Transverse colon (tissue), 4 donors: ENCODE measurements around the gene TSR3. TPM values are rescaled to one million over a fixed set of nuclear protein-coding genes. Genes with fewer than 3 reads are reported as not detected.

Source experiments
- DNase-seq: peaks from one replicate; pipeline ENCODE4 v3.0.0-alpha.2; 2019
- H3K27ac ChIP-seq, 4 donors: fragments of 200-600 bp; sonication (generic); 2 replicates each; pipeline ENCODE4 v1.5.1; 2016 to 2018; ENCODE audit warnings: inconsistent platforms in 4 of 4
- H3K27me3 ChIP-seq: fragments of 200-600 bp; sonication (generic); 2 replicates; pipeline ENCODE4 v1.5.1; 2017; ENCODE audit warnings: inconsistent platforms
- H3K36me3 ChIP-seq, 4 donors: fragments of 200-600 bp; sonication (generic); 2 replicates each; pipeline ENCODE4 v1.5.1; 2017 to 2019; ENCODE audit warnings: inconsistent platforms in 4 of 4
- H3K4me1 ChIP-seq, 4 donors: fragments of 200-600 bp; sonication (generic); 2 replicates each; pipeline ENCODE4 v1.5.1; 2017 to 2020; ENCODE audit warnings: inconsistent platforms in 4 of 4
- H3K4me3 ChIP-seq, 4 donors: fragments of 200-600 bp; sonication (generic); 1 replicate in 1 of 4; 2 replicates in 3 of 4; pipeline versions ENCODE4 v1.5.1 to v1.6.1; 2017 to 2019; ENCODE audit warnings: inconsistent platforms in 4 of 4
- H3K9me3 ChIP-seq, 2 donors: fragments of 200-600 bp; sonication (generic); 2 replicates each; pipeline ENCODE4 v1.5.1; 2017 to 2019; ENCODE audit warnings: inconsistent platforms in 2 of 2
- EP300 ChIP-seq: sonication (generic); formaldehyde crosslinking; IDR thresholded peaks from one replicate; pipeline ENCODE4 v1.6.1; 2017; ENCODE audit warnings: antibody characterized with exemption, low read depth
- POLR2A ChIP-seq: fragments of 450-650 bp; IDR thresholded peaks from one replicate; pipeline ENCODE4 v1.6.1; 2016; ENCODE audit warnings: antibody characterized with exemption, mild to moderate bottlenecking, moderate library complexity
- POLR2AphosphoS5 ChIP-seq, 3 donors: sonication (generic); formaldehyde crosslinking; IDR thresholded peaks; one replicate each; pipeline ENCODE4 v1.6.1; 2016; ENCODE audit warnings: antibody characterized with exemption in 3 of 3
- WGBS, 2 donors: methylation state at CpG; one replicate each; pipeline ENCODE4 v1.1.5; 2018; ENCODE audit warnings: low coverage in 1 of 2; 5-methylcytosine and 5-hydroxymethylcytosine counted together
- in situ Hi-C, 4 donors: fragments of 200-750 bp; cut with MboI; loops; one replicate each; pipeline versions ENCODE4 v1.15.0 to v1.15.1; 2017; ENCODE audit warnings: low sequenced_read_pairs in 3 of 4, low pct_ligation_motif_present in 1 of 4, low pct_unique_long_range_greater_than_20kb in 1 of 4
- intact Hi-C: fragments of 100-400 bp; cut with DNase I; formaldehyde crosslinking; loops from one replicate; pipeline ENCODE4 v1.15.1; 2023; ENCODE audit warnings: low total_unique reads
- total RNA-seq, 4 donors: library from RNA; depleted of rRNA; stranded (reverse); fragments of >200 nt; gene quantifications; one replicate each; pipeline ENCODE4 v1.1.0, GENCODE V29; 2016
- TF ChIP-seq, protein P1 (sequence below), 5 experiments: fragments of 200-600 bp in 3 of 5; fragments of 450-650 bp in 2 of 5; sonication (generic) in 3 of 5; IDR thresholded peaks; 1 replicate in 2 of 5; 2 replicates in 3 of 5; pipeline ENCODE4 v1.5.1; 2016 to 2017; ENCODE audit warnings: antibody characterized with exemption in 5 of 5, inconsistent platforms in 3 of 5, mild to moderate bottlenecking in 2 of 5, moderate library complexity in 1 of 5

TSR3 gene
- total RNA-seq, 4 donors from 2014 or later = 56.4 to 135 (median 75.3) TPM

DNA sequence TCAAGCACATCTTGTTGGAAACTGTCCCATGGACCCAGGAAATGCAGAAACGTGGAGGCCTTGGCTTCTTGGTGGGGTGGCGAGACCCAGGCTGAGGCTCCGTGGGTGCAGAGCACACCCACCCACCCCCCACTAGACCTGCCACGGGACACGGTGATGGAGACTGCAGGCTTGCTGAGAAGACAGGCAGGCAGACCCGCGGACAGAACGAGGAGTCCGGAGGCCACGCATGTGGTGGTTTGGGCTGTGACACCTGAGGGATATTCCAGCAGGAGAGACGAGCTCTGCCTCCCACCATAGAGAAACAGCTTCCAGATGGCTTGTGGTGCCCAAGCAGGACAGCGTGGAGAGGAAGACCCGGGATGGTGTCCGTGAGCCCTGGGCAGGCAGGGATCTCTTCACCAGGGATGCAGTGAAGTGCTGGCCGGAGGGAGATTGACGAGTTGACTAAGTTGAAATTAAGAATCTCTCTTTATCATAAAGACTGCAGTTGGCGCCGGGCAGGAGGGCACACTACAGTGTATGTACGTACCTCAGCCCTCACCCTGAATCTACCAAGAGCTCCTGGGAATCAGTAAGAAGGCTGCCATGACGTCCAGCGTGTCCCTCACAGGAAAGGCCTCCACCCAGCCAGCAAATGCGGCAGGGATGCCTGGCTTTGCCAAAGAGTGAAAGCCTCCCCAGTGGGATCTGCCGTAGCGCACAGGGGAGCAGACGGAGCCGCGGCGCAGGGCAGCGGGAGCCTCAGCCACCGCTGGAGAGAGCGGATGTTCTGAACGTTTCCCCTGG, 34.0 kb downstream of the TSR3 start:
- Histone ChIP-seq H3K4me3 (no peak overlapping the region), H3K9me3 (no peaks in the 10 kb centered on the region), H3K36me3 (peaks cover 0 to 69% (median 30%) of the 10 kb centered on the region in 4 donors), H3K27ac (no peak overlapping the region), H3K27me3 (no peaks in the 10 kb centered on the region), H3K4me1 (peaks cover 0 to 9% (median 4%) of the 10 kb centered on the region in 4 donors)
- WGBS, 2 donors = 89% methylated on average over 32 of the region's 32 CpGs; no CpG with 5 or more reads in 1 of the 2 donors
- no peak for TF ChIP-seq EP300
- no peak for TF ChIP-seq POLR2A
- TF ChIP-seq POLR2AphosphoS5 (IDR thresholded peaks at IDR 0.05) = no peak
- TF ChIP-seq, protein P1, sequence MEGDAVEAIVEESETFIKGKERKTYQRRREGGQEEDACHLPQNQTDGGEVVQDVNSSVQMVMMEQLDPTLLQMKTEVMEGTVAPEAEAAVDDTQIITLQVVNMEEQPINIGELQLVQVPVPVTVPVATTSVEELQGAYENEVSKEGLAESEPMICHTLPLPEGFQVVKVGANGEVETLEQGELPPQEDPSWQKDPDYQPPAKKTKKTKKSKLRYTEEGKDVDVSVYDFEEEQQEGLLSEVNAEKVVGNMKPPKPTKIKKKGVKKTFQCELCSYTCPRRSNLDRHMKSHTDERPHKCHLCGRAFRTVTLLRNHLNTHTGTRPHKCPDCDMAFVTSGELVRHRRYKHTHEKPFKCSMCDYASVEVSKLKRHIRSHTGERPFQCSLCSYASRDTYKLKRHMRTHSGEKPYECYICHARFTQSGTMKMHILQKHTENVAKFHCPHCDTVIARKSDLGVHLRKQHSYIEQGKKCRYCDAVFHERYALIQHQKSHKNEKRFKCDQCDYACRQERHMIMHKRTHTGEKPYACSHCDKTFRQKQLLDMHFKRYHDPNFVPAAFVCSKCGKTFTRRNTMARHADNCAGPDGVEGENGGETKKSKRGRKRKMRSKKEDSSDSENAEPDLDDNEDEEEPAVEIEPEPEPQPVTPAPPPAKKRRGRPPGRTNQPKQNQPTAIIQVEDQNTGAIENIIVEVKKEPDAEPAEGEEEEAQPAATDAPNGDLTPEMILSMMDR (IDR thresholded peaks at IDR 0.05) = no peak
- in situ Hi-C loops = no loop called here
- DNase-seq = no peak
- intact Hi-C loops = no loop called here

DNA sequence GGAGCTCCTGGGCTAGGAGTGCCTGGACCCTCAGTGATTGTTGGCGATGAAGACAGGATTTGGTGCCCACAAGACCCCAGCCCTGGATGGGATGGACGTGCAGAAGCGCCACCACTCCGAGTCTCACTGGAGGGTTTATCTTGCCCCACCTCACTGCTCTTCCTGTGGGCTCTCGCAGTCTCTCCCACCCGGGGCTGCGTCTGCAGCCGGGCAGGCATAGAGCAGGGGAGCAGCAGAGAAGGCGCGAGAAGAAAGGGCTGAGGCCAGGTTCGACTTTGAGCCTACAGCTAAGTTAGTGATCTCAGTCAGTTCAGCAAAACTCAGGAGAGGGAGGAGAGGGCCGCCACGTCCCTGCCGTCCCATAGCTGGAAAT, 35.7 kb downstream of the TSR3 start:
- no peak for DNase-seq
- no peak overlapping the region for H3K4me3 ChIP-seq
- TF ChIP-seq EP300 = no peak
- TF ChIP-seq, protein P1 (IDR thresholded peaks at IDR 0.05) = no peak
- no peak for TF ChIP-seq POLR2A
- no peak for TF ChIP-seq POLR2AphosphoS5 (IDR thresholded peaks at IDR 0.05)
- WGBS, 2 donors = 95% methylated on average over 14 of the region's 14 CpGs; no CpG with 5 or more reads in 1 of the 2 donors
- intact Hi-C loops (no loop called here), in situ Hi-C loops (no loop called here)
- H3K4me1 ChIP-seq = peaks cover 11 to 25% (median 21%) of the 10 kb centered on the region in 4 donors
- H3K27me3 ChIP-seq = no peaks in the 10 kb centered on the region
- no peaks in the 10 kb centered on the region for H3K9me3 ChIP-seq
- peaks cover 0 to 67% (median 28%) of the 10 kb centered on the region in 4 donors for H3K36me3 ChIP-seq
- H3K27ac ChIP-seq = no peak overlapping the region

DNA sequence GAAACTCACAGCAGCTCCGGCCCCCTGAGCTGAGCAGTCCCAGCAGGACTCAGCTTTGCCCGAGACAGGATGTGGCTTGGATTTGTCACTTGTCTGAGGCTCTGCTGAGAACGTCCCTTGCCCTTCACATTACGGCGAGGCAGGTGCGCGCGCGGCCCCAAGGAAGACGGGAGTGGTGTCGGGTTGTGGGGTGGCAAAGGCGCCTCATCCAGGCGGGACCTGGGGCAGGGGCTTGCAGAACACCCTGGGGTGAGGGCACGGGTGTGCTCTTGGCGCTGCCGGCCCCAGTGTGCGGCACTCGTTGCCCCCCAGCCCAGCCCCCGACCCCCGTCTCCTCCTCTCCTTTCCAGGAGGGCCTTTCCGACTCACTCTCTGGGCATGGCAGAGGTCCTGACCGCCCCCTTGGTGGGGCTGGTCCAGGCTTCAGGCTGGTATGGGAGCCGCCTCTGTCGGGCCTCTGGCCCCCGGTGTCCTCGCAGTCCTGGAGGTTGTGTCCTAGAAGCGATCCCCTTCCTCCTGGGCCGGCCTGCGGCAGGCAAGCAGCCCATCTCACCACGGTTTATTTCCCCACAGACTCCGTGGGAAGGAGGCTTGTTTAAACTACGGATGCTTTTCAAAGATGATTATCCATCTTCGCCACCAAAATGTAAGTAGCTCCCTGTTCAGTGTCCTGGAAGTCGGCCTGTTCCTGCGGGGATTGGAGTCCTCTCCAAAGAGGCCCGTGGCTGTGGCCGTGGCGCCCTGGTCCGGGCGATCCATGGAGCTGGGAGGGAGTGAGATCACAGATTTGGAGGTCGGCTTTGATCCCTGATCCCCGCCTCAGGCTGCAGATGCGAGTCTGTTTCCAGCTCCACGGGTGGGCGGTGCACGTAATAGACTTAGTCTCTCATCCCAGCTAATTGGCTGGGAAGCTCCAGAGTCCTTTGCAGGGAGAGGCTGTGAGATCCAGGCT, 36.3 kb downstream of the TSR3 start:
- TF ChIP-seq POLR2A = no peak
- no peak for TF ChIP-seq POLR2AphosphoS5 (IDR thresholded peaks at IDR 0.05)
- TF ChIP-seq EP300 = no peak
- TF ChIP-seq, protein P1 (IDR thresholded peaks at IDR 0.05) = no peak
- H3K27ac ChIP-seq = no peak overlapping the region
- no peaks in the 10 kb centered on the region for H3K27me3 ChIP-seq
- 88% methylated on average over 45 of the region's 46 CpGs; no CpG with 5 or more reads in 1 of the 2 donors for WGBS, 2 donors
- H3K9me3 ChIP-seq = no peaks in the 10 kb centered on the region
- in situ Hi-C loops (no loop called here), intact Hi-C loops (no loop called here)
- peaks cover 0 to 60% (median 25%) of the 10 kb centered on the region in 4 donors for H3K36me3 ChIP-seq
- H3K4me3 ChIP-seq = no peak overlapping the region
- H3K4me1 ChIP-seq = peaks cover 17 to 32% (median 27%) of the 10 kb centered on the region in 4 donors
- no peak for DNase-seq
